Heart right ventricle (tissue), 16 donors: ENCODE measurements around the gene FAM149B1. TPM values are rescaled to one million over a fixed set of nuclear protein-coding genes. Genes with fewer than 3 reads are reported as not detected.
"Not testable (repeated sequence)": the region's sequence is repeated elsewhere in the genome, so short reads cannot be mapped to it uniquely, and the experiment has no call there.

Experiments used
- ATAC-seq, 8 donors: fragments of 200-7000 bp; cut with Tn5 transposase; one replicate each; pipeline ENCODE4 v1.9.1; 2020; ENCODE audit warnings: mild to moderate bottlenecking in 8 of 8, moderate library complexity in 8 of 8, moderate number of reproducible peaks in 1 of 8
- DNase-seq, 2 donors: peaks; one replicate each; pipeline ENCODE4 v3.0.0-alpha.2; 2020
- H3K27ac ChIP-seq, 10 donors: fragments of 200-600 bp; sonication (generic) in 2 of 10; one replicate each; pipeline versions ENCODE4 v1.5.0 to v1.8.0; 2020 to 2022; ENCODE audit warnings: mild to moderate bottlenecking in 3 of 10
- H3K27me3 ChIP-seq, 7 donors: fragments of 200-600 bp; one replicate each; pipeline ENCODE4 v1.8.0; 2021 to 2022; ENCODE audit warnings: mild to moderate bottlenecking in 2 of 7
- H3K36me3 ChIP-seq, 9 donors: fragments of 200-600 bp; sonication (generic) in 1 of 9; one replicate each; pipeline versions ENCODE4 v1.5.0 to v1.8.0; 2020 to 2022; ENCODE audit warnings: mild to moderate bottlenecking in 2 of 9
- H3K4me1 ChIP-seq, 9 donors: fragments of 200-600 bp; sonication (generic) in 1 of 9; one replicate each; pipeline versions ENCODE4 v1.5.0 to v1.8.0; 2020 to 2022; ENCODE audit warnings: mild to moderate bottlenecking in 4 of 9
- H3K4me3 ChIP-seq, 10 donors: fragments of 200-600 bp; sonication (generic) in 2 of 10; one replicate each; pipeline versions ENCODE4 v1.5.0 to v1.8.0; 2020 to 2022; ENCODE audit warnings: mild to moderate bottlenecking in 7 of 10, moderate library complexity in 2 of 10
- H3K9me3 ChIP-seq, 11 donors: fragments of 200-600 bp in 10 of 11; sonication (generic) in 2 of 11; one replicate each; pipeline versions ENCODE4 v1.5.0 to v1.8.0; 2013 to 2022; ENCODE audit warnings: mild to moderate bottlenecking in 2 of 11, control low read depth in 1 of 11, moderate library complexity in 1 of 11
- CTCF ChIP-seq, 9 donors: fragments of 200-600 bp; sonication (generic) in 2 of 9; IDR thresholded peaks; one replicate each; pipeline versions ENCODE4 v1.5.0 to v1.8.0; 2021 to 2022; ENCODE audit warnings: antibody characterized with exemption in 9 of 9, mild to moderate bottlenecking in 5 of 9, moderate library complexity in 1 of 9
- WGBS, 2 donors: extraction: QIAGEN DNeasy Blood & Tissue Kit; methylation state at CpG; one replicate each; pipeline ENCODE4 v1.1.7; 2013; ENCODE audit warnings: inconsistent platforms in 1 of 2; 5-methylcytosine and 5-hydroxymethylcytosine counted together
- intact Hi-C, 10 donors: fragments of 100-400 bp; cut with DNase I; formaldehyde crosslinking; loops; one replicate each; pipeline versions ENCODE4 v1.11.1 to v1.14.2; 2022
- polyA plus RNA-seq, 2 donors: library from polyadenylated mRNA; stranded (reverse); fragments of 200-250 nt; gene quantifications; one replicate each; pipeline ENCODE4 v1.2.3, GENCODE V29; 2013
- total RNA-seq, 10 donors: library from RNA; stranded (reverse); fragmentation: NEBNext Ultra II Directional in 3 of 10; extraction: Animal tissue kit (Norgen Biotek cat#: 25700) in 3 of 10; gene quantifications; one replicate each; pipeline versions ENCODE4 v1.2.1 to v1.2.4, GENCODE V29; 2021 to 2023
- donor health status: Arrhythmogenic right ventricular cardiomyopathy.
- donor health status: ischemic (EF 13 %, LVEDD 7.1; RV severe dilation, severe dysfunction).
- donor health status: healthy with polysubstance abuse.
- donor health status: DM: no; HTN: yes; CAD: no.
- donor health status: DM: no; HTN: no; CAD: no.
- donor health status: ischemic (EF 25% LVEDD 6.9; RV normal size, moderate dysfunction).
- donor health status: ischemic (EF 25% LVEDD 5.7; RV mildly dilated, moderate dysfunction).
- donor health status: healthy.
- donor health status: DM: yes; HTN: yes; CAD: no.
- donor health status: Ischemic cardiomyopathy.
- donor health status: ischemic (EF 35%, LVEDD 5.7; RV mildly dilated, moderate dysfunction).
- donor health status: nonischemic (EF 11% LVEDD 7.7; RV severe dilation, severe dysfunction).
- donor health status: DM: yes; HTN: yes; CAD: no.
- donor health status: PGD.
- donor health status: ischemic (EF 29% LVEDD 5.4; RV normal size, mild dysfunction).
- donor health status: nonischemic (EF 23%, LVEDD 6.1; RV moderate dilation, normal function).

The FAM149B1 gene
- total and polyA plus RNA-seq, 12 donors: 8.0 to 27.0 (median 16.7) TPM

- Histone ChIP-seq H3K27ac (no peak overlapping the region), H3K9me3 (no peaks in the 10 kb centered on the region), H3K36me3 (peaks cover 0 to 100% (median 90%) of the 10 kb centered on the region in 9 donors), H3K4me3 (no peak overlapping the region), H3K27me3 (no peaks in the 10 kb centered on the region), H3K4me1 (no peaks in the 10 kb centered on the region)
- no peak for ATAC-seq
- intact Hi-C loops: loop anchor here in 1 of 10 donors (10.0 kb wide), 1 partner anchor 104 kb away; no protein-coding TSS in a partner anchor
- WGBS, 2 donors: 32 to 61% methylated on average over 2 of the region's 2 CpGs
- no peak for DNase-seq
- TF ChIP-seq CTCF (IDR thresholded peaks at IDR 0.05): no peak
These were observed 28.7 kb upstream of the FAM149B1 start for GRCh38 chr10:73139251-73139650.

- Histone ChIP-seq H3K4me1 (no peaks in the 10 kb centered on the region), H3K9me3 (no peaks in the 10 kb centered on the region), H3K27me3 (no peaks in the 10 kb centered on the region), H3K27ac (no peak overlapping the region), H3K36me3 (peaks cover 0 to 100% (median 97%) of the 10 kb centered on the region in 9 donors), H3K4me3 (no peak overlapping the region)
- DNase-seq (no peak), ATAC-seq (no peak)
- TF ChIP-seq CTCF (IDR thresholded peaks at IDR 0.05): no peak
- intact Hi-C loops: no loop called here
- 91% methylated on average over 3 of the region's 3 CpGs for WGBS, 2 donors
These were observed 26.3 kb upstream of the FAM149B1 start for GRCh38 chr10:73141603-73142002.

GRCh38 chr10:73150633-73151413 lies 17.1 kb upstream of the FAM149B1 start:
- peaks cover 0 to 97% (median 42%) of the 10 kb centered on the region in 9 donors for H3K36me3 ChIP-seq
- H3K4me3 ChIP-seq, H3K27me3 ChIP-seq, H3K27ac ChIP-seq, DNase-seq, H3K9me3 ChIP-seq, H3K4me1 ChIP-seq, ATAC-seq: not testable (repeated sequence)
- intact Hi-C loops: loop anchor here in 2 of 10 donors (10.0 kb wide), 2 partner anchors 56 to 786 kb away; partner anchors contain the start of gene P4HA1 (in 1 of the 2)
- 76 to 82% methylated on average over 7 of the region's 8 CpGs for WGBS, 2 donors

- H3K27me3 ChIP-seq: no peaks in the 10 kb centered on the region
- 95 to 99% methylated on average over 3 of the region's 3 CpGs for WGBS, 2 donors
- H3K27ac ChIP-seq: no peak overlapping the region
- H3K4me1 ChIP-seq: no peaks in the 10 kb centered on the region
- DNase-seq: no peak
- H3K36me3 ChIP-seq: peaks cover 0 to 97% (median 41%) of the 10 kb centered on the region in 9 donors
- ATAC-seq: no peak
- intact Hi-C loops: loop anchor here in 2 of 10 donors (10.0 kb wide), 2 partner anchors 57 to 787 kb away; partner anchors contain the start of gene P4HA1 (in 1 of the 2)
- no peaks in the 10 kb centered on the region for H3K9me3 ChIP-seq
- no peak overlapping the region for H3K4me3 ChIP-seq
- no peak for TF ChIP-seq CTCF (IDR thresholded peaks at IDR 0.05)
These were observed 15.9 kb upstream of the FAM149B1 start for GRCh38 chr10:73152009-73152408.

GRCh38 chr10:73156054-73156453 lies 11.9 kb upstream of the FAM149B1 start:
- Histone ChIP-seq H3K27me3 (no peaks in the 10 kb centered on the region), H3K4me3 (no peak overlapping the region), H3K36me3 (peaks cover 0 to 94% (median 42%) of the 10 kb centered on the region in 9 donors), H3K4me1 (peaks cover 0 to 9% (median 5%) of the 10 kb centered on the region in 9 donors), H3K27ac (no peak overlapping the region), H3K9me3 (no peaks in the 10 kb centered on the region)
- no peak for TF ChIP-seq CTCF (IDR thresholded peaks at IDR 0.05)
- ATAC-seq: no peak
- intact Hi-C loops: loop anchor here in 4 of 10 donors (5.0 to 10.0 kb wide), 3 partner anchors 59 to 791 kb away; partner anchors contain the start of gene P4HA1 (in 3 of the 4)
- WGBS, 2 donors: 88 to 92% methylated on average over 3 of the region's 3 CpGs
- no peak for DNase-seq
